ENCODE data around the gene GDI1. TPM values are rescaled to one million over a fixed set of nuclear protein-coding genes. Genes with fewer than 3 reads are reported as not detected.

The GDI1 gene
- total and polyA plus RNA-seq, 9 of the 15 experiments (the other 6 are each of a cell fraction or from before 2014, with no cell fraction given): 0.97 to 82.6 (median 37.5) TPM

DNA sequence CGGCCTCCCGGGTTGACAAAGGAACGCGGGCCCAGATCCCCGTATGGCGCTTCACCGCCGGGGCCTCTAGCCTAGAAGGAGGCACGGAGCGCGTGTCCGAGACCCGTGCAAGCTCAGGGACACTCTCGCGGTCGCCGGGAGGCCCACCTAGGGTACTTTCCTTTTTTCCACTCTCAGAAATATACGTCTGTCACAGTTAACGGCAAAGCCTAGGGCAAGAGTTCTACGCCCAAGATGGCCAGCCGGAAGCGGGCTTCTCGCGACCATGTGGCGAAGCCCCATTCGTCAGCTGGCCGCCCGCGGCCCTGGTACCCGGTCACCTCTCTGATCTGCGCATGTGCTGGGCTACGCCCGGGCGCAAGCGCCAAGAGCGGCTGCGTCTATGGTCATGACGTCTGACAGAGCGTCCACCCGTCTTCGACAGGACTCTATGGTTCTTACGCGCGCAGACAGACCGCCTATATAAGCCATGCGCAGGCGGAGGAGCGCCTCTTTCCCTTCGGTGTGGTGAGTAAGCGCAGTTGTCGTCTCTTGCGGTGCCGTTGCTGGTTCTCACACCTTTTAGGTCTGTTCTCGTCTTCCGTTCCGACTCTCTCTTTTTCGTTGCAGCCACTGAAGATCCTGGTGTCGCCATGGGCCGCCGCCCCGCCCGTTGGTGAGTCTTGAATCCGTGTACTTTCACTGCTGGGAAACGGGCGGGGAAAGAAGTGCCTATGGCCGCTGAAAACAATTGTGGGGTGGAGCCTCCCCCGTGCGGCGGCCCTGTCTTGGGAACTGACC is 38.9 kb upstream of the GDI1 start, which contains the start of gene RPL10 (continued):
- TF ChIP-seq, protein P1, sequence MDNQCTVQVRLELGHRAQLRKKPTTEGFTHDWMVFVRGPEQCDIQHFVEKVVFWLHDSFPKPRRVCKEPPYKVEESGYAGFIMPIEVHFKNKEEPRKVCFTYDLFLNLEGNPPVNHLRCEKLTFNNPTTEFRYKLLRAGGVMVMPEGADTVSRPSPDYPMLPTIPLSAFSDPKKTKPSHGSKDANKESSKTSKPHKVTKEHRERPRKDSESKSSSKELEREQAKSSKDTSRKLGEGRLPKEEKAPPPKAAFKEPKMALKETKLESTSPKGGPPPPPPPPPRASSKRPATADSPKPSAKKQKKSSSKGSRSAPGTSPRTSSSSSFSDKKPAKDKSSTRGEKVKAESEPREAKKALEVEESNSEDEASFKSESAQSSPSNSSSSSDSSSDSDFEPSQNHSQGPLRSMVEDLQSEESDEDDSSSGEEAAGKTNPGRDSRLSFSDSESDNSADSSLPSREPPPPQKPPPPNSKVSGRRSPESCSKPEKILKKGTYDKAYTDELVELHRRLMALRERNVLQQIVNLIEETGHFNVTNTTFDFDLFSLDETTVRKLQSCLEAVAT (IDR thresholded peaks at IDR 0.05): peak; percentile 93 to 97
- TF ChIP-seq, protein P2, sequence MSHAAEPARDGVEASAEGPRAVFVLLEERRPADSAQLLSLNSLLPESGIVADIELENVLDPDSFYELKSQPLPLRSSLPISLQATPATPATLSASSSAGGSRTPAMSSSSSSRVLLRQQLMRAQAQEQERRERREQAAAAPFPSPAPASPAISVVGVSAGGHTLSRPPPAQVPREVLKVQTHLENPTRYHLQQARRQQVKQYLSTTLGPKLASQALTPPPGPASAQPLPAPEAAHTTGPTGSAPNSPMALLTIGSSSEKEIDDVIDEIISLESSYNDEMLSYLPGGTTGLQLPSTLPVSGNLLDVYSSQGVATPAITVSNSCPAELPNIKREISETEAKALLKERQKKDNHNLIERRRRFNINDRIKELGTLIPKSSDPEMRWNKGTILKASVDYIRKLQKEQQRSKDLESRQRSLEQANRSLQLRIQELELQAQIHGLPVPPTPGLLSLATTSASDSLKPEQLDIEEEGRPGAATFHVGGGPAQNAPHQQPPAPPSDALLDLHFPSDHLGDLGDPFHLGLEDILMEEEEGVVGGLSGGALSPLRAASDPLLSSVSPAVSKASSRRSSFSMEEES (CRISPR knock-in tag; IDR thresholded peaks at IDR 0.05): no peak
- no peak for TF ChIP-seq ASH1L (IDR thresholded peaks at IDR 0.05; ENCODE audit: borderline replicate concordance, low read depth, partially characterized antibody)
- TF ChIP-seq, protein P3, sequence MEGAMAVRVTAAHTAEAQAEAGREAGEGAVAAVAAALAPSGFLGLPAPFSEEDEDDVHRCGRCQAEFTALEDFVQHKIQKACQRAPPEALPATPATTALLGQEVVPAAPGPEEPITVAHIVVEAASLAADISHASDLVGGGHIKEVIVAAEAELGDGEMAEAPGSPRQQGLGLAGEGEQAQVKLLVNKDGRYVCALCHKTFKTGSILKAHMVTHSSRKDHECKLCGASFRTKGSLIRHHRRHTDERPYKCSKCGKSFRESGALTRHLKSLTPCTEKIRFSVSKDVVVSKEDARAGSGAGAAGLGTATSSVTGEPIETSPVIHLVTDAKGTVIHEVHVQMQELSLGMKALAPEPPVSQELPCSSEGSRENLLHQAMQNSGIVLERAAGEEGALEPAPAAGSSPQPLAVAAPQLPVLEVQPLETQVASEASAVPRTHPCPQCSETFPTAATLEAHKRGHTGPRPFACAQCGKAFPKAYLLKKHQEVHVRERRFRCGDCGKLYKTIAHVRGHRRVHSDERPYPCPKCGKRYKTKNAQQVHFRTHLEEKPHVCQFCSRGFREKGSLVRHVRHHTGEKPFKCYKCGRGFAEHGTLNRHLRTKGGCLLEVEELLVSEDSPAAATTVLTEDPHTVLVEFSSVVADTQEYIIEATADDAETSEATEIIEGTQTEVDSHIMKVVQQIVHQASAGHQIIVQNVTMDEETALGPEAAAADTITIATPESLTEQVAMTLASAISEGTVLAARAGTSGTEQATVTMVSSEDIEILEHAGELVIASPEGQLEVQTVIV (CRISPR knock-in tag; IDR thresholded peaks at IDR 0.05; ENCODE audit: borderline replicate concordance): no peak
- no peak for TF ChIP-seq PHB2 (IDR thresholded peaks at IDR 0.05; ENCODE audit: low read depth)
- TF ChIP-seq MYBL2 (IDR thresholded peaks at IDR 0.05; ENCODE audit: low read depth): no peak
- TF ChIP-seq MYBL2 (CRISPR knock-in tag; IDR thresholded peaks at IDR 0.05; ENCODE audit: borderline replicate concordance): no peak
- peak; percentile 94 for TF ChIP-seq ETV5 (CRISPR knock-in tag; IDR thresholded peaks at IDR 0.05; ENCODE audit: low read depth)
- TF ChIP-seq TAL1 (IDR thresholded peaks at IDR 0.05): no peak
- TF ChIP-seq, protein P4, sequence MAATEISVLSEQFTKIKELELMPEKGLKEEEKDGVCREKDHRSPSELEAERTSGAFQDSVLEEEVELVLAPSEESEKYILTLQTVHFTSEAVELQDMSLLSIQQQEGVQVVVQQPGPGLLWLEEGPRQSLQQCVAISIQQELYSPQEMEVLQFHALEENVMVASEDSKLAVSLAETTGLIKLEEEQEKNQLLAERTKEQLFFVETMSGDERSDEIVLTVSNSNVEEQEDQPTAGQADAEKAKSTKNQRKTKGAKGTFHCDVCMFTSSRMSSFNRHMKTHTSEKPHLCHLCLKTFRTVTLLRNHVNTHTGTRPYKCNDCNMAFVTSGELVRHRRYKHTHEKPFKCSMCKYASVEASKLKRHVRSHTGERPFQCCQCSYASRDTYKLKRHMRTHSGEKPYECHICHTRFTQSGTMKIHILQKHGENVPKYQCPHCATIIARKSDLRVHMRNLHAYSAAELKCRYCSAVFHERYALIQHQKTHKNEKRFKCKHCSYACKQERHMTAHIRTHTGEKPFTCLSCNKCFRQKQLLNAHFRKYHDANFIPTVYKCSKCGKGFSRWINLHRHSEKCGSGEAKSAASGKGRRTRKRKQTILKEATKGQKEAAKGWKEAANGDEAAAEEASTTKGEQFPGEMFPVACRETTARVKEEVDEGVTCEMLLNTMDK (IDR thresholded peaks at IDR 0.05; ENCODE audit: borderline replicate concordance, insufficient read depth, low read depth, low read length, poor library complexity, severe bottlenecking): peak; percentile 59
- TF ChIP-seq POLR3A (IDR thresholded peaks at IDR 0.05; ENCODE audit: borderline replicate concordance, extremely low read depth, insufficient read depth, insufficient read length): no peak
- peak; percentile 20 for TF ChIP-seq HMGN3 (IDR thresholded peaks at IDR 0.05; ENCODE audit: borderline replicate concordance, extremely low read depth, insufficient read length, low read depth, low read length)
- TF ChIP-seq, protein P5, sequence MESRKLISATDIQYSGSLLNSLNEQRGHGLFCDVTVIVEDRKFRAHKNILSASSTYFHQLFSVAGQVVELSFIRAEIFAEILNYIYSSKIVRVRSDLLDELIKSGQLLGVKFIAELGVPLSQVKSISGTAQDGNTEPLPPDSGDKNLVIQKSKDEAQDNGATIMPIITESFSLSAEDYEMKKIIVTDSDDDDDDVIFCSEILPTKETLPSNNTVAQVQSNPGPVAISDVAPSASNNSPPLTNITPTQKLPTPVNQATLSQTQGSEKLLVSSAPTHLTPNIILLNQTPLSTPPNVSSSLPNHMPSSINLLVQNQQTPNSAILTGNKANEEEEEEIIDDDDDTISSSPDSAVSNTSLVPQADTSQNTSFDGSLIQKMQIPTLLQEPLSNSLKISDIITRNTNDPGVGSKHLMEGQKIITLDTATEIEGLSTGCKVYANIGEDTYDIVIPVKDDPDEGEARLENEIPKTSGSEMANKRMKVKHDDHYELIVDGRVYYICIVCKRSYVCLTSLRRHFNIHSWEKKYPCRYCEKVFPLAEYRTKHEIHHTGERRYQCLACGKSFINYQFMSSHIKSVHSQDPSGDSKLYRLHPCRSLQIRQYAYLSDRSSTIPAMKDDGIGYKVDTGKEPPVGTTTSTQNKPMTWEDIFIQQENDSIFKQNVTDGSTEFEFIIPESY (CRISPR knock-in tag; IDR thresholded peaks at IDR 0.05): peak; percentile 55
- no peak for TF ChIP-seq NR4A1 (CRISPR knock-in tag; IDR thresholded peaks at IDR 0.05)
- TF ChIP-seq NR4A1 (tag; IDR thresholded peaks at IDR 0.05): no peak
